ENCODE measurements around the gene NPY4R2.
"Not testable (repeated sequence)": the region's sequence is repeated elsewhere in the genome, so short reads cannot be mapped to it uniquely, and the experiment has no call there.

Gene NPY4R2

GRCh38 chr10:47932824-47933223 lies 14.4 kb downstream of the NPY4R2 start:
- not testable (repeated sequence) for DNase-seq (ENCODE audit: low read depth in 3 of 3)

GRCh38 chr10:47933462-47933861 lies 15.0 kb downstream of the NPY4R2 start:
- DNase-seq (ENCODE audit: low read depth in 3 of 3), result not testable (repeated sequence)

DNA sequence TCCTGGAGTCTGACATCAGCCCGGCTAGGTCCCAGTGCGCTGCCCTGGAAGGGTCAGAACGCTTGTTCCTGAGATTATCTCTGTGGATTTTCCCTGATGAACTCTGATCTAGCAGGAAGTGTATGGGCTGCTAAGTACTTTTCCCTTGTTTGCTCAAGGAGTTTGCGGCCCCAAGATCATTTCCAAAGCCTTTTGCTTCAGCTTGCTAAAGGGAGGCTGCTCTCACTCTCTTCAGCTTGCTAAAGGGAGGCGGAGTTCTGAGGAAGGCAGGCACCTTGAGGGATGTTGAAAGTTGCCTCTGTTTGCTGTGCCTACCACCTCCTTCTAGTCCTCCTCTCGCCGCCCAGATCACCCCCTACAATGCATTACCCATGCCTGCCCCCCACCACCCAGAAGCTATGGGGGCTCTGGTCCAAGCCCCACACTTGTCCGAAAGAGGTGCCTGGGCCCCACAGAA lies 18.3 kb downstream of the NPY4R2 start:
- DNase-seq (ENCODE audit: low read depth in 3 of 3), result not testable (repeated sequence)

DNA sequence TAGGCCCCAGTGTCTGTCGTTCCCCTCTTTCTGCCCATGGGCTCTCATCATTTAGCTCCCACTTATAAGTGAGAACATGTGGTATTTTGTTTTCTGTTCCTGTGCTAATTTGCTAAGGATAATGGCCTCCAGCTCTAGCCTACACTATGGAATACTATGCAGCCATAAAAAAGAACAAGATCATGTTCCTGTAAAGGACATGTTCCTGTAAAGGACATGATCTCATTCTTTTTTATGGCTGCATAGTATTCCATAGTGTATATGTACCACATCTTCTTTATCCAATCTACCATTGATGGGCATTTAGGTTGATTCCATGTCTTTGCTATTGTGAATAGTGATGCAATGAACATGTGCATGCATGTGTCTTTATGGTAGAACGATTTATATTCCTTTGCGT lies 19.2 kb downstream of the NPY4R2 start:
- DNase-seq (ENCODE audit: low read depth in 3 of 3), result not testable (repeated sequence)

DNA sequence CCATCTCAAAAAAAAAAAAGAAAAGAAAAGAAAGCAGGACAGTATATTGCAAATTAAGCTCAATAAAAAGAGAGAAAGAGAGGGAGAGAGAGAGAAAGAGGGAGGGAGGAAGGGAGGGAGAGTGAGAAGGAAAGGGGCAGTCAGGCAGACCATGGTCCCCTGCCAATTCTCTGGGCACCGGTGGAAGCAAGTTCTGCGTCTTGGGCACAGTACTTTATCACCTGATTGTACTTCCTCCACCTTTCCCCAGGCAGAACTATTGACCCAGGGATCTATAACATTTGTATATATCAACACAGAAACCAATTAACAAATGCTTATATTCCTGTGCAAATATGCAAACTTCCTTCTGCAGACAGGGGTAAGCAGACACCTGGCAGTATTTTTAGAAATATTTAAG lies 22.4 kb downstream of the NPY4R2 start:
- not testable (repeated sequence) for DNase-seq (ENCODE audit: low read depth in 3 of 3)

DNA sequence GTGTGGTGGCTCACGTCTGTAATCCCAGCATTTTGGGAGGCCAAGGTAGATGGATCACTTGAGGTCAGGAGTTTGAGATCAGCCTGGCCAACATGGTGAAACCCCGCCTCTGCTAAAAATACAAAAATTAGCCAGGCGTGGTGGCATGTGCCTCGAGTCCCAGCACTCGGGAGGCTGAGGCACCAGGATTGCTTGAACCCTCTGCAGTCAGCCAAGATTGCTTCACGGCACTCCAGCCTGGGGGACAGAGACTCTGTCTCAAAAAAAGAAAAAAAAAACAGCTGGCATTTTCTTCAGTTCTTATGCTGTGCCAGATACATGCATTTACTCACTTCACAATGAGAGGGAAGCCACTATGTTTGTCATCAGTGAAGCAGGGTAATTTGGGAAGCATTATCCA lies 22.9 kb downstream of the NPY4R2 start:
- DNase-seq (ENCODE audit: low read depth in 3 of 3), result not testable (repeated sequence)

- DNase-seq (ENCODE audit: low read depth in 3 of 3), result not testable (repeated sequence)
Measured at GRCh38 chr10:47942351-47943019, 24.0 kb downstream of the NPY4R2 start.

GRCh38 chr10:47943328-47943727 lies 24.9 kb downstream of the NPY4R2 start:
- DNase-seq (ENCODE audit: low read depth in 3 of 3), result not testable (repeated sequence)

DNA sequence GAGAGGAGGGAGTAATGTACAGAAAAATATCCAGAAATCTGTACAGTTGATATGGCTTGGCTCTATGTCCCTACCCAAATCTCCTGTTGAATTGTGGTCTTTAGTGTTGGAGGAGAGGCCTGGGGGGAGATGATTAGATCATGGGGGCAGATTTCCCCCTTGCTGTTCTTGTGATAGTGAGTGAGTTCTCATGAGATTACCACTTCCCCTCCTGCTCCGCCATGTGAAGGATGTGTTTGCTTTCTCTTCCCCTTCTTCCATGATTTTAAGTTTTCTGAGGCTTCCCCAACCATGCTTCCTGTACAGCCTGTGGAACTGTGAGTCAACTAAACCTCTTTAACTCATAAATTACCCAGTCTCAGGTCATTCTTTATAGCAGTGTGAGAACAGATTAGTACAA lies 29.0 kb downstream of the NPY4R2 start:
- not testable (repeated sequence) for DNase-seq (ENCODE audit: low read depth in 3 of 3)

DNA sequence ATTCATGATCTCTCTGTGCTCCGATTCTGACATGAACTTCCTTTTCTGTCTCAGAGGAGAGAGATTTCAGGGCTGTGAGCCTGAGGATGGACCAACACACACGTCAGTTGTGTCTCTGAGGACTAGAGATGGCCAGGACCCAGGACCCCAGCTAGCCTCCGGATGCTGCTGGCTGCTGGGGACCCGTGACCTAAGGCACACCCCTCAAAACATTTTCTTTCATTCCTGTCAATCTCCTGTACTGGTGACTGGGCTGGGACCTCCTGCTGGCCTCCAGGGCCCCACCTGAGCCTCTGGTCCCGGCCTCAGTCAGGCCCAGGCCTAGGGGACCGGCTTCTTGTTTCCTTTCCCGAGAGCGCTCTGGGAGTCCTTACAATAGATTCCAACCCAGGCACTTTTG lies 38.7 kb downstream of the NPY4R2 start:
- not testable (repeated sequence) for DNase-seq (ENCODE audit: low read depth in 3 of 3)

DNA sequence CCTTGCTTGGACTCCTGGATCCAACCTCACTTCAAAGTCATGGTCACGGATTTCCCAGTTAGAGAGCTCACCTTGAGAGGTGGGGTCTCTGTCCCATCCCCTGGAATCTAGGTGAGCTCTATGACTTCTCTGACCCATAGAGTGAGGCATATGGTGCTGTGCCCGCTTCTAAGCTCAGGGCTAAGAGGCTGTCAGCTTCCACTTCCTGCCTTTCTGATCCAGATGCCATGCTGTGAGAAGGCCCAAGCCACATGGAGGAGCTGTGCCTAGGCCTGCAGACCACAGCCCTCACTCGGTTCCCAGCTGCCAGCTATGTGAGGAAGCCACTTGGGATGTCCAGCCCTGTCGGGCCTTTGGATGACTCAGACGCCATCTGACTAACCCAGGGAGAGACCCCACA lies 41.2 kb downstream of the NPY4R2 start:
- DNase-seq (ENCODE audit: low read depth in 3 of 3), result not testable (repeated sequence)

GRCh38 chr10:47960699-47961098 lies 42.2 kb downstream of the NPY4R2 start:
- not testable (repeated sequence) for DNase-seq (ENCODE audit: low read depth in 3 of 3)

DNA sequence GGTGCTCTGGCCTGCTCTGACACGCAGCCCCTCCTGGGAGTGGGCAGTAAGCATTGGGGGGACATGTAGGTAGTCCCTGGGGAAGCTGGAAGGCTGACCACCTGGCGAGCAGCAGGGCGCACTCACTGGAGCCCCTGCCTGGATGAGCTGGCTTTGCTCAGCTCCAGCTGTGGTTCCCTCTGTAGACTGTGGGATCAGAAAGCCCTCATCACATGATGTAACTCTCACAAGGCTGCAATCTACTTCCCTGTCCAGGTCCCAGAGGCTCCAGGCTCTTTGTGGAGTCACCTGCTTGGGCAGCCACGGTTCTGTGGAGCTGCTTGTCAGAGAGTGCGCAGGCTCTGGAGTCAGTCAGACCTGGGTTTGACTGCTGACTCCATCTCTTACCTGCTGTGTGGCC lies 44.3 kb downstream of the NPY4R2 start:
- DNase-seq (ENCODE audit: low read depth in 3 of 3), result not testable (repeated sequence)

DNA sequence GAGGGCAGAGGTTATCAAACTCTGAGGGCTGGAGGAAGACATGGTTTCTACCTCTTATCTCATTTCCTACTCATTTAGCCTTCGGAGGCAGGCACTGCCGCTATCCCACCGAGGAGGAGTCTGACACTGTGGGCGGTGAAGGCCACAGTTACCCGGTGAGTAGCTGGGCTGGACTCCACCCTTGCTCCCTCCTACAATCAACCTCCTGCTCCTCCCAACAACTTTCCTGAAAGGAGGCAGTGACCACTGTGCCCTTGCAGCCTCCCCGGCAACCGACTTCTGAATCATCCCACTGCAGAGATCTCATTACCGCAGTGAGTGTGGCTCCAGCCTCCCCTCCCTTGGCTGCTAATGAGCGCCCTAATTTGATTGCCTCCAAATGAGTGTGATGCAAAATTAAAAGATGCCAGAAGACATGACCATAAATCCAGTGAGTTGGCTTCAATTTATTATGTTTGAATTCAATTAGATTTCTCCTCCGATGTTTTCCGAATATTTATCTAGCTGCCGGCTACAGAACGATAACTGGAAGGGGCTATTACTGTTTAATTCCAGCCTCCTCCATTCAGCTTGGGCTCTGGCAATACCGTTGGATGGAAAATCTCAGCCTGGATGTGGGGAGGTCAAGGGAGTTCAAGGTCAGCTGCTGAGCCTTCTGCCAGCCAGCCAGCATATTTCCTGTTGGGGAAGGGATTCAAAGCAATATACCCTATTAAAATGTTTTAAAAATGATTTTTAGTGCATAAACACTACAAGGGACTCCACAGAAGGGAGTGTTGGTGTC lies 46.0 kb downstream of the NPY4R2 start:
- not testable (repeated sequence) for DNase-seq (ENCODE audit: low read depth in 3 of 3)

GRCh38 chr10:47968988-47969387 lies 50.5 kb downstream of the NPY4R2 start:
- DNase-seq (ENCODE audit: low read depth in 3 of 3), result not testable (repeated sequence)

DNA sequence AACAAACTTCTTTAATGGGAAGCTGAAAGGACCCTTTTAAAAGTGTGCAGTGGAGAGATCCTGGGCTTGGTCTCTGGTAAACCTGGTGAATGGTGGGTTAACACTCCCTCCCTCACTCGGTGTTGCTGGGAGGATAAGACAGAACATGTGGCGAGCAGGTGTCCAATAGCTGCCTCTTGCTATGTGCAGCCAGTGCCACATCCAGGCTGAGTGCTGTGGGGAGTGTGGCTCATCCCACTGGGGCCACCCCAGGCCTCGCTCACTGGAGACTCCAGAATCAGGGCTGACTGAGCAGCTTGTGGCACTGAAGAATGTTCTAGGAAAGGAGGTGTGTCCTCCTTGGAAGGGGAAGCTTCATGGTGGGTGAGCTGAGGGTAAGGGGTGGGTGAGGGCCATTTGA lies 51.6 kb downstream of the NPY4R2 start:
- DNase-seq (ENCODE audit: low read depth in 3 of 3), result not testable (repeated sequence)

- DNase-seq (ENCODE audit: low read depth in 3 of 3), result not testable (repeated sequence)
Measured at GRCh38 chr10:47971598-47971997, 53.1 kb downstream of the NPY4R2 start.

- DNase-seq (ENCODE audit: low read depth in 3 of 3), result not testable (repeated sequence)
Measured at GRCh38 chr10:47972077-47972476, 53.6 kb downstream of the NPY4R2 start.

Data from stimulated activated CD4-positive, alpha-beta T cell treated with anti-CD3 and anti-CD28 coated beads, TNF-alpha, amount 100 ng/mL, for 48 hours (primary cell).